Omental fat pad (tissue), 4 donors: ENCODE data around the gene CYB5R3. TPM values are rescaled to one million over a fixed set of nuclear protein-coding genes. Genes with fewer than 3 reads are reported as not detected.

Experiments used
- ATAC-seq: fragments of 150-250 bp; one replicate; pipeline ENCODE4 v1.9.1; 2016; ENCODE audit warnings: mild to moderate bottlenecking, moderate library complexity; ENCODE audit not compliant: low FRiP score
- DNase-seq: peaks from one replicate; pipeline ENCODE4 v3.0.0-alpha.2; 2019; ENCODE audit warnings: low spot score
- CTCF ChIP-seq, 3 donors: fragments of 450-650 bp; IDR thresholded peaks; one replicate each; pipeline ENCODE4 v1.5.1; 2016 to 2017; ENCODE audit warnings: antibody characterized with exemption in 3 of 3, mild to moderate bottlenecking in 3 of 3, moderate library complexity in 2 of 3
- total RNA-seq, 4 donors: library from RNA; depleted of rRNA; stranded (reverse); fragments of >200 nt; gene quantifications; one replicate each; pipeline ENCODE4 v1.1.0, GENCODE V29; 2016

Gene CYB5R3
- total RNA-seq, 4 donors from 2014 or later, result 125 to 212 (median 152) TPM

DNA sequence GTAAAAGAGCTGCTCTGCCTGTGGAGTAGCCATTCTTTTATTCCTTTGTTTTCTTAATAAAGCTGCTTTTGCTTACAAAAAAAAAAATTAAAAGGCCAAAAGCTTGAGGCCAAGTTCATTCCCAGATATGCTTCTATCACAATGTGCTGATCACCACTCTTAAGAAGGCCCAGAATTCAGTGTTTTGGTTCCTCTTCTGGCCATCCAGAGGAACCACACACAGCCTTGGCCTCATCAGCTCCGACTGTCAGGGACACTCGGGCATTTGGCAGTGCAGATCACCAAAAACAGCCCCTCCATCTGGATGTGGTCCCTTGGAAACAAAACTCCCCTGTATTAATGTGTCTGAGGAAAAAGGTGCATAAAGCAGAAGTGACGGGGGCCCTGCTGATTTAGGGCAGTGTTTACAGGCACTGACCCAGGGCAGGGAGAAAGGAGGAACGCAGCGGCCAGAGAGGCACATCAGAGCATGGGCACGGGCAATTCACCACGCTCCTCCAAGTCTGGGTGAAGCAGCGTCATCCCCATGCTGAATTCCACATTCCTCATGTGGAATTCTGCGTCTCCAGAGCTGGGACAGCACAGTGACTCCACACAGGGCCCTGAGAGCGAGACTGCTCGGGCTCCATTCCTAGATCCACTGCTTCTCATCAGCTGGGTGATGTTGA lies 52.2 kb downstream of the CYB5R3 start:
- ATAC-seq (no peak), DNase-seq (no peak)
- no peak for TF ChIP-seq CTCF (IDR thresholded peaks at IDR 0.05)

GRCh38 chr22:42596336-42596735 lies 52.9 kb downstream of the CYB5R3 start:
- no peak for TF ChIP-seq CTCF (IDR thresholded peaks at IDR 0.05)
- DNase-seq, result no peak
- no peak for ATAC-seq

- no peak for ATAC-seq
- TF ChIP-seq CTCF (IDR thresholded peaks at IDR 0.05), result no peak
- no peak for DNase-seq
Measured at GRCh38 chr22:42595434-42595833, 53.8 kb downstream of the CYB5R3 start.

GRCh38 chr22:42591987-42592386 lies 57.2 kb downstream of the CYB5R3 start:
- no peak for DNase-seq
- ATAC-seq, result no peak
- TF ChIP-seq CTCF (IDR thresholded peaks at IDR 0.05), result no peak

DNA sequence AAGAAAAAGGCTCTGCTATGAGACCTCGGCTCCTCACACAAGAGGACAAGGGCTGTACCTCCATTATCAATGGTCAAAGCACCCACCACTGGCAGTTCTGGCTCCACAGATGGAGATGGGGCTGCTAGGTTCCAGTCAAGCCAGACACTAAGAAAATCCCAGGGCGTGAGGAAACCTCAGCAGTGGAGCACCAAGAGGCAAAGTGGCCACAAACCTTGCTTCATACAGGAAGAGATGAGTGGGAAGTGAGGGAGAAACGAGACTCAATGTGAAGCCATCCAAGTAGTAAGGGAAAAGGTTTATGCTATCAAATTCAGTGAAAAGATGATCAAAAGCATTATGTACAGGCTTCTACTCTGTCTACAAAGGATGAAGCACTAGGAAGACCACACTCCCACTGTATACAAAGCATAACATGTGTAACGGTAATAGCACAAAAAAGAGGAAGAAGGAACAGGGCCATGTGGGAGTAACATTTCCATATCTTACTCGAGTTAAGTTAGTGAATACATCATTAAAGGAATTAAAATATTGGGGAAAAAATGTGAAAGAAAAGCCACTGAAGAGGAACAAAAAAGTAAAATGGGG lies 61.5 kb downstream of the CYB5R3 start:
- TF ChIP-seq CTCF (IDR thresholded peaks at IDR 0.05), result no peak
- no peak for DNase-seq
- ATAC-seq, result no peak

DNA sequence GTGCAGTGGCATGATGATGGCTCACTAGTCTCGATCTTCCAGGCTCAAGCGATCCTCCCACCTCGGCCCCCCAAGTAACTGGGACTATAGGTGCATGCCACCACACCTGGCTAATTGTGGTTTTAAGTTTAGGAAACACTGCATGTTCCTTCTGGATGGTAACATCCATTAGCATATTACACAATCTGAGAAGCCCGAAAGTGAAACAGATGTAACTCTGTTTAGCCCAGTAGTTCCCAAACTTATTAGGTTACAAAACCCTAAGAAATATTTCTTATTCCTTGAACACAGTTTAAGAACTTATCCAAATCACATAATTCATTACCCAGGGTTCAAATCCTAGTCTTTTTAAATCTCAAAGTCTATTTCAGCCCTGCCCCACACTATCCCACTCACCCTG lies 62.8 kb downstream of the CYB5R3 start:
- no peak for DNase-seq
- no peak for ATAC-seq
- TF ChIP-seq CTCF (IDR thresholded peaks at IDR 0.05), result no peak

GRCh38 chr22:42585096-42585495 lies 64.1 kb downstream of the CYB5R3 start:
- no peak for TF ChIP-seq CTCF (IDR thresholded peaks at IDR 0.05)
- DNase-seq (no peak), ATAC-seq (no peak)
